Neural progenitor cell (in vitro differentiated cells): ENCODE measurements around the gene ARL4C. TPM values are rescaled to one million over a fixed set of nuclear protein-coding genes. Genes with fewer than 3 reads are reported as not detected.

ENCODE experiments used
- DNase-seq: peaks from one replicate; pipeline ENCODE4 v3.0.0-alpha.2; 2016; ENCODE audit warnings: low spot score
- H2AFZ ChIP-seq: fragments of 200-600 bp; sonication (generic); replicated peaks from 2 replicates; pipeline ENCODE4 v1.6.1; 2016; ENCODE audit warnings: antibody characterized with exemption
- H3F3A ChIP-seq: fragments of 200-600 bp; sonication (generic); 2 replicates; pipeline ENCODE4 v1.6.1; 2016; ENCODE audit warnings: antibody characterized with exemption, low read depth
- H3K27ac ChIP-seq: fragments of 200-600 bp; sonication (generic); 2 replicates; pipeline ENCODE4 v1.5.1; 2016; ENCODE audit warnings: mild to moderate bottlenecking
- H3K27me3 ChIP-seq: fragments of 200-600 bp; sonication (generic); 2 replicates; pipeline ENCODE4 v1.6.1; 2016; ENCODE audit warnings: mild to moderate bottlenecking, moderate library complexity
- H3K36me3 ChIP-seq: fragments of 200-600 bp; sonication (generic); 2 replicates; pipeline ENCODE4 v1.5.1; 2016
- H3K4me1 ChIP-seq: fragments of 200-600 bp; sonication (generic); 2 replicates; pipeline ENCODE4 v1.6.1; 2016; ENCODE audit warnings: mixed run types
- H3K4me2 ChIP-seq: fragments of 200-600 bp; sonication (generic); 2 replicates; pipeline ENCODE4 v1.6.1; 2016
- H3K4me3 ChIP-seq: fragments of 200-600 bp; sonication (generic); 2 replicates; pipeline ENCODE4 v1.5.1; 2016
- H3K79me2 ChIP-seq: fragments of 200-600 bp; sonication (generic); 2 replicates; pipeline ENCODE4 v1.6.1; 2016; ENCODE audit warnings: low read depth
- H3K9ac ChIP-seq: fragments of 200-600 bp; sonication (generic); 2 replicates; pipeline ENCODE4 v1.6.1; 2016
- H3K9me3 ChIP-seq: fragments of 200-600 bp; sonication (generic); 2 replicates; pipeline ENCODE4 v1.5.1; 2016; ENCODE audit warnings: low read depth
- H4K20me1 ChIP-seq: fragments of 200-600 bp; sonication (generic); 2 replicates; pipeline ENCODE4 v1.6.1; 2016; ENCODE audit warnings: low read depth
- H3K27ac Mint-ChIP-seq: 3 replicates; pipeline ENCODE4 v1.8.0; 2021; ENCODE audit warnings: mixed read lengths
- H3K27me3 Mint-ChIP-seq: 2 replicates; pipeline ENCODE4 v1.8.0; 2022; ENCODE audit warnings: low read depth, mild to moderate bottlenecking, inconsistent platforms, moderate library complexity, mixed read lengths; ENCODE audit not compliant: insufficient read depth
- H3K36me3 Mint-ChIP-seq: 3 replicates; pipeline ENCODE4 v1.8.0; 2021; ENCODE audit warnings: mixed read lengths
- H3K4me1 Mint-ChIP-seq: 3 replicates; pipeline ENCODE4 v1.8.0; 2021; ENCODE audit warnings: mixed read lengths
- H3K4me3 Mint-ChIP-seq: 3 replicates; pipeline ENCODE4 v1.8.0; 2021; ENCODE audit warnings: mild to moderate bottlenecking, moderate library complexity, mixed read lengths
- H3K9me3 Mint-ChIP-seq: 3 replicates; pipeline ENCODE4 v1.8.0; 2020; ENCODE audit warnings: mixed read lengths
- EZH2 ChIP-seq: fragments of 200-600 bp; sonication (generic); IDR thresholded peaks from 2 replicates; pipeline ENCODE4 v1.6.1; 2017; ENCODE audit warnings: antibody characterized with exemption, mild to moderate bottlenecking, moderate library complexity
- EZH2phosphoT487 ChIP-seq: fragments of 200-600 bp; sonication (generic); IDR thresholded peaks from 2 replicates; pipeline ENCODE4 v1.6.1; 2017; ENCODE audit warnings: antibody characterized with exemption
- total RNA-seq: library from RNA; depleted of rRNA; stranded (reverse); fragments of >200 nt; gene quantifications from 2 replicates; pipeline ENCODE4 v1.2.3, GENCODE V29; 2015; ENCODE audit warnings: low replicate concordance
- TF ChIP-seq, protein P1 (sequence below): fragments of 200-600 bp; sonication (generic); IDR thresholded peaks from 2 replicates; pipeline ENCODE4 v1.5.1; 2017; ENCODE audit warnings: antibody characterized with exemption, mild to moderate bottlenecking

Gene ARL4C
- total RNA-seq, 1 donor from 2014 or later = 87.6 TPM

DNA sequence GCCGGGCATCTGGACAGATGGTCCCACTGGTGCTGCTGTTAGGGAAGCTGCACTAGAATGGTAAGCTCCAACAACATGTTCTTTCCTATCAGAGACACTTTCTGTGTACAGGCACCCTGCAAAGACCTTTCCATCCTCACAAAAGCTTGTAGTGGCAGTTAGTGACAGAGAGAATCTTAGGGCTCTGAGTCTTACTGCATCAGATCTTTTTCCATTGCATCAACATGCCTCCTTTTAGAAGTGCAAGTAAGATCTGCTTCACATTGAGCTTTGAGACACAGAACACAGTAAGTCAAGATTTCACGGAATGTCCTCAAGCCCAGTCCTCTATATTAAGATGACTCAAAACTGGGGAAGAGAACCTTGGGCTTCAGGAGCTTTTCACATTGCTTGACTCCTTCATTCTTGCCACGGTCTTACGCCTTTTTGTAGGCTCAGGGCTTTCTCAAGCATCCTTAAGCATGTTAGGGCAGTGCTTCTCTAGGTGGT is 52.6 kb downstream of the ARL4C start:
- no peak for DNase-seq
- Histone ChIP-seq H3K36me3 (no peaks in the 10 kb centered on the region), H3K9ac (no peak overlapping the region), H3K27me3 (no peaks in the 10 kb centered on the region), H3K79me2 (no peaks in the 10 kb centered on the region), H4K20me1 (no peaks in the 10 kb centered on the region), H3K27ac (no peak overlapping the region), H3F3A (peaks cover 31% of the 10 kb centered on the region), H2AFZ (no peak overlapping the region), H3K9me3 (no peaks in the 10 kb centered on the region), H3K4me3 (no peak overlapping the region), H3K4me1 (peaks cover 18% of the 10 kb centered on the region), H3K4me2 (no peak overlapping the region)
- Mint-ChIP-seq H3K36me3 (peaks cover 5% of the 10 kb centered on the region), H3K9me3 (peaks cover 19% of the 10 kb centered on the region), H3K4me3 (no peak overlapping the region), H3K27me3 (peaks cover 8% of the 10 kb centered on the region), H3K4me1 (peaks cover 37% of the 10 kb centered on the region), H3K27ac (no peak overlapping the region)
- TF ChIP-seq, protein P1, sequence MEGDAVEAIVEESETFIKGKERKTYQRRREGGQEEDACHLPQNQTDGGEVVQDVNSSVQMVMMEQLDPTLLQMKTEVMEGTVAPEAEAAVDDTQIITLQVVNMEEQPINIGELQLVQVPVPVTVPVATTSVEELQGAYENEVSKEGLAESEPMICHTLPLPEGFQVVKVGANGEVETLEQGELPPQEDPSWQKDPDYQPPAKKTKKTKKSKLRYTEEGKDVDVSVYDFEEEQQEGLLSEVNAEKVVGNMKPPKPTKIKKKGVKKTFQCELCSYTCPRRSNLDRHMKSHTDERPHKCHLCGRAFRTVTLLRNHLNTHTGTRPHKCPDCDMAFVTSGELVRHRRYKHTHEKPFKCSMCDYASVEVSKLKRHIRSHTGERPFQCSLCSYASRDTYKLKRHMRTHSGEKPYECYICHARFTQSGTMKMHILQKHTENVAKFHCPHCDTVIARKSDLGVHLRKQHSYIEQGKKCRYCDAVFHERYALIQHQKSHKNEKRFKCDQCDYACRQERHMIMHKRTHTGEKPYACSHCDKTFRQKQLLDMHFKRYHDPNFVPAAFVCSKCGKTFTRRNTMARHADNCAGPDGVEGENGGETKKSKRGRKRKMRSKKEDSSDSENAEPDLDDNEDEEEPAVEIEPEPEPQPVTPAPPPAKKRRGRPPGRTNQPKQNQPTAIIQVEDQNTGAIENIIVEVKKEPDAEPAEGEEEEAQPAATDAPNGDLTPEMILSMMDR = no peak
- no peak for TF ChIP-seq EZH2phosphoT487
- no peak for TF ChIP-seq EZH2
